ENCODE measurements around the gene ANKS1B. TPM values are rescaled to one million over a fixed set of nuclear protein-coding genes. Genes with fewer than 3 reads are reported as not detected.

ANKS1B gene
- total RNA-seq, 1 experiment from 2014 or later = 0.61 TPM

- no peaks in the 10 kb centered on the region for H3K36me3 ChIP-seq (ENCODE audit: control insufficient read depth, insufficient read depth, low read length)
- no peak overlapping the region for H3K27ac Mint-ChIP-seq (ENCODE audit: unreplicated experiment)
- ChIA-PET POLR2A (no interaction called here), CTCF (no interaction called here)
- H3K4me3 Mint-ChIP-seq (ENCODE audit: unreplicated experiment) = no peak overlapping the region
- peaks cover 7% of the 10 kb centered on the region for H3K27me3 Mint-ChIP-seq (ENCODE audit: insufficient read depth, unreplicated experiment)
- DNase-seq = no peak
- no peaks in the 10 kb centered on the region for H3K9me3 Mint-ChIP-seq (ENCODE audit: unreplicated experiment)
- BruUV-seq (replicated peaks) = no TSS peak
- H3K27me3 ChIP-seq (replicated peaks; ENCODE audit: control insufficient read depth, insufficient read depth, low read length) = no peaks in the 10 kb centered on the region
- H3K4me1 ChIP-seq = no peaks in the 10 kb centered on the region
- intact Hi-C loops (cut with micrococcal nuclease; ENCODE audit: unreplicated experiment) = no loop called here
- H3K4me3 ChIP-seq (ENCODE audit: low read depth, low read length) = no peak overlapping the region
- H3K36me3 Mint-ChIP-seq (ENCODE audit: insufficient read depth, unreplicated experiment) = no peaks in the 10 kb centered on the region
- no peaks in the 10 kb centered on the region for H3K4me1 Mint-ChIP-seq (ENCODE audit: low read depth, unreplicated experiment)
- H3K9me3 ChIP-seq = no peaks in the 10 kb centered on the region
- no peak for TF ChIP-seq CTCF (IDR thresholded peaks at IDR 0.05; ENCODE audit: insufficient read depth in 1 of 2, low read depth in 1 of 2, low read length in 1 of 2, severe bottlenecking in 1 of 2, unreplicated experiment in 1 of 2)
Measured at GRCh38 chr12:99151744-99152143, 833.0 kb downstream of the ANKS1B start.

GRCh38 chr12:99147130-99147529 is 837.6 kb downstream of the ANKS1B start:
- Histone ChIP-seq H3K27me3 (replicated peaks; ENCODE audit: control insufficient read depth, insufficient read depth, low read length) (no peaks in the 10 kb centered on the region), H3K4me1 (no peaks in the 10 kb centered on the region), H3K4me3 (ENCODE audit: low read depth, low read length) (no peak overlapping the region), H3K9me3 (no peaks in the 10 kb centered on the region), H3K36me3 (ENCODE audit: control insufficient read depth, insufficient read depth, low read length) (no peaks in the 10 kb centered on the region)
- no peak for TF ChIP-seq CTCF (IDR thresholded peaks at IDR 0.05; ENCODE audit: insufficient read depth in 1 of 2, low read depth in 1 of 2, low read length in 1 of 2, severe bottlenecking in 1 of 2, unreplicated experiment in 1 of 2)
- no peaks in the 10 kb centered on the region for H3K4me1 Mint-ChIP-seq (ENCODE audit: low read depth, unreplicated experiment)
- BruUV-seq (replicated peaks) = no TSS peak
- no peaks in the 10 kb centered on the region for H3K9me3 Mint-ChIP-seq (ENCODE audit: unreplicated experiment)
- DNase-seq = no peak
- no peak overlapping the region for H3K27ac Mint-ChIP-seq (ENCODE audit: unreplicated experiment)
- POLR2A ChIA-PET = no interaction called here
- peaks cover 2% of the 10 kb centered on the region for H3K27me3 Mint-ChIP-seq (ENCODE audit: insufficient read depth, unreplicated experiment)
- no peak overlapping the region for H3K4me3 Mint-ChIP-seq (ENCODE audit: unreplicated experiment)
- CTCF ChIA-PET = no interaction called here
- intact Hi-C loops (cut with micrococcal nuclease; ENCODE audit: unreplicated experiment) = no loop called here
- H3K36me3 Mint-ChIP-seq (ENCODE audit: insufficient read depth, unreplicated experiment) = no peaks in the 10 kb centered on the region

- Histone ChIP-seq H3K4me3 (ENCODE audit: low read depth, low read length) (no peak overlapping the region), H3K9me3 (no peaks in the 10 kb centered on the region), H3K4me1 (no peaks in the 10 kb centered on the region), H3K27me3 (replicated peaks; ENCODE audit: control insufficient read depth, insufficient read depth, low read length) (no peaks in the 10 kb centered on the region), H3K36me3 (ENCODE audit: control insufficient read depth, insufficient read depth, low read length) (no peaks in the 10 kb centered on the region)
- no peaks in the 10 kb centered on the region for H3K9me3 Mint-ChIP-seq (ENCODE audit: unreplicated experiment)
- no peak for DNase-seq
- H3K4me3 Mint-ChIP-seq (ENCODE audit: unreplicated experiment) = no peak overlapping the region
- ChIA-PET POLR2A (no interaction called here), CTCF (no interaction called here)
- peaks cover 2% of the 10 kb centered on the region for H3K27me3 Mint-ChIP-seq (ENCODE audit: insufficient read depth, unreplicated experiment)
- H3K27ac Mint-ChIP-seq (ENCODE audit: unreplicated experiment) = no peak overlapping the region
- H3K36me3 Mint-ChIP-seq (ENCODE audit: insufficient read depth, unreplicated experiment) = no peaks in the 10 kb centered on the region
- H3K4me1 Mint-ChIP-seq (ENCODE audit: low read depth, unreplicated experiment) = no peaks in the 10 kb centered on the region
- no TSS peak for BruUV-seq (replicated peaks)
- intact Hi-C loops (cut with micrococcal nuclease; ENCODE audit: unreplicated experiment) = no loop called here
- TF ChIP-seq CTCF (IDR thresholded peaks at IDR 0.05; ENCODE audit: insufficient read depth in 1 of 2, low read depth in 1 of 2, low read length in 1 of 2, severe bottlenecking in 1 of 2, unreplicated experiment in 1 of 2) = no peak
Measured at GRCh38 chr12:99146730-99147129, 838.0 kb downstream of the ANKS1B start.

All from Caco-2 (cell line).